Endothelial cell of umbilical vein (primary cell): ENCODE measurements around the gene HESX1. TPM values are rescaled to one million over a fixed set of nuclear protein-coding genes. Genes with fewer than 3 reads are reported as not detected.

ENCODE experiments used
- BruUV-seq: library from RNA; stranded (reverse); fragments of 400-500 nt; replicated peaks from 2 replicates; lab custom pipeline; 2021; lab: Mats Ljungman, UMichigan
- CTCF ChIA-PET: fragments of 300-600, 350-600 bp; sonication (Branson Sonifier 250); formaldehyde crosslinking; loops from one replicate; lab custom pipeline; 2021; ENCODE audit warnings: antibody characterized with exemption, inconsistent platforms; lab: Charles Lee
- POLR2A ChIA-PET: fragments of 300-600, 350-600 bp; sonication (Branson Sonifier 250); formaldehyde crosslinking; loops from one replicate; lab custom pipeline; 2021; ENCODE audit warnings: antibody characterized with exemption, inconsistent platforms; lab: Charles Lee
- DNase-seq: peaks from one replicate; pipeline ENCODE4 v3.0.0-alpha.2; 2011; ENCODE audit warnings: low read depth, low spot score
- FAIRE-seq: peaks from 2 replicates; lab custom pipeline; 2011; peaks lifted over from hg19 to GRCh38; lab: Jason Lieb, UNC
- H2AFZ ChIP-seq: 2 replicates; pipeline ENCODE4 v1.6.0; 2012; ENCODE audit warnings: low read depth, low read length, control low read depth, inconsistent platforms
- H3K27ac ChIP-seq: 2 replicates; pipeline ENCODE4 v1.5.1; 2011; ENCODE audit warnings: low read depth, mild to moderate bottlenecking, control low read depth, low read length, moderate library complexity; ENCODE audit not compliant: insufficient read depth
- H3K27me3 ChIP-seq, 2 experiments: 2 replicates each; pipeline versions ENCODE4 v1.6.0 to v1.6.1; 2011; ENCODE audit warnings: low read length in 2 of 2, mixed read lengths in 1 of 2; ENCODE audit not compliant: control insufficient read depth in 2 of 2, insufficient read depth in 2 of 2
- H3K36me3 ChIP-seq, 2 experiments: 2 replicates in 1 of 2; 3 replicates in 1 of 2; pipeline ENCODE4 v1.5.1; 2011; ENCODE audit warnings: low read length in 2 of 2, mild to moderate bottlenecking in 1 of 2, moderate library complexity in 1 of 2; ENCODE audit not compliant: control insufficient read depth in 2 of 2, insufficient read depth in 2 of 2; ENCODE audit errors: extremely low read depth in 1 of 2
- H3K4me1 ChIP-seq: 3 replicates; pipeline ENCODE4 v1.5.1; 2011; ENCODE audit warnings: mild to moderate bottlenecking, low read length; ENCODE audit not compliant: control insufficient read depth, insufficient read depth; ENCODE audit errors: extremely low read depth
- H3K4me2 ChIP-seq: 2 replicates; pipeline ENCODE4 v1.6.1; 2011; ENCODE audit warnings: low read length, control low read depth, mixed read lengths; ENCODE audit not compliant: insufficient read depth
- H3K4me3 ChIP-seq, 3 experiments: fragments of 200-600 bp in 1 of 3; sonication (generic), shearing (Covaris generic) in 1 of 3; replicated peaks in 1 of 3; 2 replicates each; pipeline ENCODE4 v1.5.1; 2011 to 2016; ENCODE audit warnings: control low read depth in 3 of 3, low read length in 3 of 3, mild to moderate bottlenecking in 2 of 3, inconsistent platforms in 1 of 3, low read depth in 1 of 3, moderate library complexity in 1 of 3; ENCODE audit not compliant: insufficient read depth in 1 of 3
- H3K79me2 ChIP-seq: 2 replicates; pipeline ENCODE4 v1.6.0; 2012; ENCODE audit warnings: low read length, inconsistent platforms; ENCODE audit not compliant: control insufficient read depth, insufficient read depth
- H3K9ac ChIP-seq: replicated peaks from 2 replicates; pipeline ENCODE3; 2011; ENCODE audit warnings: low read length, control low read depth; ENCODE audit not compliant: insufficient read depth; ENCODE audit errors: extremely low read depth
- H3K9me1 ChIP-seq: replicated peaks from 3 replicates; pipeline ENCODE4 v1.6.0; 2011; ENCODE audit warnings: mild to moderate bottlenecking, low read length; ENCODE audit not compliant: control insufficient read depth, insufficient read depth; ENCODE audit errors: extremely low read depth
- H3K9me3 ChIP-seq: replicated peaks from 2 replicates; pipeline ENCODE4 v1.5.1; 2012; ENCODE audit warnings: low read length, inconsistent platforms; ENCODE audit not compliant: control insufficient read depth, insufficient read depth
- H4K20me1 ChIP-seq: replicated peaks from 2 replicates; pipeline ENCODE3; 2011; ENCODE audit warnings: mild to moderate bottlenecking, low read length; ENCODE audit not compliant: control insufficient read depth, insufficient read depth; ENCODE audit errors: extremely low read depth
- EZH2 ChIP-seq: IDR thresholded peaks from 2 replicates; pipeline ENCODE4 v1.6.1; 2012; ENCODE audit warnings: borderline replicate concordance, low read depth, mild to moderate bottlenecking, moderate library complexity, low read length, inconsistent platforms; ENCODE audit not compliant: severe bottlenecking
- JUN ChIP-seq: IDR thresholded peaks from 2 replicates; pipeline ENCODE4 v1.6.1; 2011; ENCODE audit warnings: borderline replicate concordance, low read depth; ENCODE audit not compliant: insufficient read length, insufficient read depth
- MAX ChIP-seq: IDR thresholded peaks from 2 replicates; pipeline ENCODE4 v1.6.1; 2011; ENCODE audit not compliant: insufficient read depth, insufficient read length
- POLR2A ChIP-seq: IDR thresholded peaks from 2 replicates; pipeline ENCODE4 v1.6.1; 2012; ENCODE audit warnings: low read depth, mild to moderate bottlenecking, control low read depth, low read length
- dilution Hi-C: fragments of 300-500 bp; cut with MboI; formaldehyde crosslinking; loops from one replicate; pipeline ENCODE4 v1.15.0; 2019; ENCODE audit warnings: low sequenced_read_pairs; ENCODE audit not compliant: extremely low pct_ligation_motif_present
- intact Hi-C: fragments of 100-400 bp; cut with micrococcal nuclease; formaldehyde crosslinking; loops from one replicate; pipeline ENCODE4 v1.10.0; 2022
- polyA plus RNA-seq, 4 experiments: library from polyadenylated mRNA; depleted of rRNA in 3 of 4; stranded (reverse) in 3 of 4; unstranded in 1 of 4; fragments of >200 nt; gene quantifications; 2 replicates each; pipeline versions ENCODE4 v1.2.1 to v1.2.3, GENCODE V29; 2011 to 2012; ENCODE audit warnings: missing spikeins in 1 of 4
- total RNA-seq: library from RNA; stranded (reverse); gene quantifications from 2 replicates; pipeline ENCODE4 v1.2.3, GENCODE V29; 2021
- TF ChIP-seq, protein P1 (sequence below), 2 donors: IDR thresholded peaks; 1 replicate in 1 of 2; 2 replicates in 1 of 2; pipeline ENCODE4 v1.5.1; 2011; ENCODE audit warnings: low read length in 2 of 2, mild to moderate bottlenecking in 2 of 2, moderate library complexity in 2 of 2, control low read depth in 1 of 2, inconsistent platforms in 1 of 2, low read depth in 1 of 2; ENCODE audit not compliant: insufficient read depth in 1 of 2; ENCODE audit errors: extremely low read depth in 1 of 2

Gene HESX1
- total and polyA plus RNA-seq, 2 donors (not counting 3 experiments of a cell fraction or from before 2014, with no cell fraction given) = 0.21 to 0.58 TPM

DNA sequence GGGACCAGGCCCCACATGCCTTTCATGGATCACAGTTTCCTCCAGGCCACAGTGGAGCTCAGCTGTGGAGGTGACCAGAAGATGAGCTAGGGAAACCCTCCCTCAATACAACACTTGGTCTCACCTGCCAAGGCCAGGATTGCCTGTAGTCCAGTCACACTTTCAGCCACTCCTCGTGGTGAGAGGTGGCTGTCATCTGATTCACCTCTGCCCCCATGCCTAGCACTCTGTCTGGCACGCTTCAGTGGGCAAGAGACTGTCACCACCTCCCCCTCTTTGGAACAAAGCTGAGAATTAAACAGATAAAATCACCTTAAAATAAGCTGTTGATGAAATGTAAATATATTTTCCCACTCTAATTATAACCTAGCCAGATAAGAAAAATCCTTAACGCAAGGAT is 30.7 kb downstream of the HESX1 start:
- no peak for DNase-seq
- Histone ChIP-seq H3K4me3 (no peak overlapping the region), H4K20me1 (no peaks in the 10 kb centered on the region), H3K4me1 (peaks cover 3% of the 10 kb centered on the region), H3K27me3 (peaks cover 30 to 34% of the 10 kb centered on the region in 2 experiments), H3K27ac (no peak overlapping the region), H2AFZ (no peak overlapping the region), H3K79me2 (no peaks in the 10 kb centered on the region), H3K9me1 (no peaks in the 10 kb centered on the region), H3K4me2 (no peak overlapping the region), H3K9me3 (no peaks in the 10 kb centered on the region), H3K9ac (no peak overlapping the region), H3K36me3 (no peaks in the 10 kb centered on the region)
- intact Hi-C loops (no loop called here), dilution Hi-C loops (no loop called here)
- no TSS peak for BruUV-seq
- CTCF ChIA-PET = interaction anchor here (0.7 to 3.3 kb wide), 15 partner anchors 9 to 687 kb away, joined by 3 to 20 read pairs (median 4); no protein-coding TSS in a partner anchor
- no peak for TF ChIP-seq EZH2
- POLR2A ChIA-PET = no interaction called here
- no peak for FAIRE-seq

DNA sequence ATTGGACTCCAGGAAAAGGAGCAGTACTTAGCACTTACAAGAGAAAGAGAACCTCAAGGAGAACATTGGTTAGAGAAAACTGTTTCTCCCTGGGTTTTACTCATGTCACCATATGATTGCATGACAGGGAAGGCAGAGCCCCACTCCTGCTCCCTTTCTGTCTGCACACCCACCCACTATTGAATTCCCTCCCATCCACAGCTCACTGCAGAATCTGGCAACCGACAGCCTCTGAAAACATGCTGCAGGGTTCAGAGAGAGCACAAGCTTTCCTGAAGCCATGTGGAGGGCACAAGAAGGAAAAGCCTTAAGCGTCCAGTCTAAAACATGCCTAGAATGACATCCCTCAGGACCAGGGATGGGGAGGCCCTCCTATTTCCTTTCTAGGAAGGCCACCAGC is 31.6 kb downstream of the HESX1 start:
- no TSS peak for BruUV-seq
- Histone ChIP-seq H3K27me3 (peaks cover 32 to 34% of the 10 kb centered on the region in 2 experiments), H4K20me1 (no peaks in the 10 kb centered on the region), H3K9ac (no peak overlapping the region), H3K4me2 (no peak overlapping the region), H3K79me2 (no peaks in the 10 kb centered on the region), H3K4me3 (no peak overlapping the region), H3K4me1 (peaks cover 3% of the 10 kb centered on the region), H3K9me1 (no peaks in the 10 kb centered on the region), H3K36me3 (no peaks in the 10 kb centered on the region), H2AFZ (no peak overlapping the region), H3K9me3 (no peaks in the 10 kb centered on the region), H3K27ac (no peak overlapping the region)
- DNase-seq (no peak), FAIRE-seq (no peak)
- TF ChIP-seq, protein P1, sequence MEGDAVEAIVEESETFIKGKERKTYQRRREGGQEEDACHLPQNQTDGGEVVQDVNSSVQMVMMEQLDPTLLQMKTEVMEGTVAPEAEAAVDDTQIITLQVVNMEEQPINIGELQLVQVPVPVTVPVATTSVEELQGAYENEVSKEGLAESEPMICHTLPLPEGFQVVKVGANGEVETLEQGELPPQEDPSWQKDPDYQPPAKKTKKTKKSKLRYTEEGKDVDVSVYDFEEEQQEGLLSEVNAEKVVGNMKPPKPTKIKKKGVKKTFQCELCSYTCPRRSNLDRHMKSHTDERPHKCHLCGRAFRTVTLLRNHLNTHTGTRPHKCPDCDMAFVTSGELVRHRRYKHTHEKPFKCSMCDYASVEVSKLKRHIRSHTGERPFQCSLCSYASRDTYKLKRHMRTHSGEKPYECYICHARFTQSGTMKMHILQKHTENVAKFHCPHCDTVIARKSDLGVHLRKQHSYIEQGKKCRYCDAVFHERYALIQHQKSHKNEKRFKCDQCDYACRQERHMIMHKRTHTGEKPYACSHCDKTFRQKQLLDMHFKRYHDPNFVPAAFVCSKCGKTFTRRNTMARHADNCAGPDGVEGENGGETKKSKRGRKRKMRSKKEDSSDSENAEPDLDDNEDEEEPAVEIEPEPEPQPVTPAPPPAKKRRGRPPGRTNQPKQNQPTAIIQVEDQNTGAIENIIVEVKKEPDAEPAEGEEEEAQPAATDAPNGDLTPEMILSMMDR (IDR thresholded peaks at IDR 0.05; ENCODE audit: extremely low read depth in 1 of 2, insufficient read depth in 1 of 2, low read depth in 1 of 2, low read length in 2 of 2) = no peak
- no peak for TF ChIP-seq JUN
- TF ChIP-seq MAX = no peak
- no peak for TF ChIP-seq POLR2A
- peak; percentile 29 for TF ChIP-seq EZH2
- intact Hi-C loops = no loop called here
- CTCF ChIA-PET = interaction anchor here (1.1 to 1.5 kb wide), 3 partner anchors 9 to 99 kb away, joined by 3 read pairs; no protein-coding TSS in a partner anchor
- POLR2A ChIA-PET = no interaction called here
- dilution Hi-C loops = no loop called here
